Panc1 (cell line): ENCODE data around the gene IFNL3. TPM values are rescaled to one million over a fixed set of nuclear protein-coding genes. Genes with fewer than 3 reads are reported as not detected.
"Not testable (repeated sequence)": the region's sequence is repeated elsewhere in the genome, so short reads cannot be mapped to it uniquely, and the experiment has no call there.

ENCODE experiments used
- ATAC-seq: fragments of 200-7000 bp; cut with Tn5 transposase; 2 replicates; pipeline ENCODE4 v1.9.1; 2020; ENCODE audit warnings: mild to moderate bottlenecking, moderate library complexity
- Bru-seq: library from RNA; stranded (reverse); fragments of 400-500 nt; gene quantifications from one replicate; lab custom pipeline; 2021; lab: Mats Ljungman, UMichigan
- BruChase-seq, 2 experiments: library from RNA; stranded (reverse); fragments of 400-500 nt; gene quantifications; one replicate each; lab custom pipeline; 2021; lab: Mats Ljungman, UMichigan
- BruUV-seq: library from RNA; stranded (reverse); fragments of 400-500 nt; replicated peaks from 2 replicates; lab custom pipeline; 2021; lab: Mats Ljungman, UMichigan
- CTCF ChIA-PET: fragments of 300-600 bp; sonication (Branson Sonifier 250); formaldehyde crosslinking; loops from one replicate; lab custom pipeline; 2022; ENCODE audit warnings: antibody characterized with exemption; lab: Charles Lee
- POLR2A ChIA-PET: fragments of 300-600 bp; sonication (Branson Sonifier 250); formaldehyde crosslinking; loops from one replicate; lab custom pipeline; 2022; ENCODE audit warnings: antibody characterized with exemption; lab: Charles Lee
- DNase-seq: peaks from one replicate; pipeline ENCODE4 v3.0.0-alpha.2; 2010; ENCODE audit warnings: low read depth, low spot score
- H3K27ac ChIP-seq: 2 replicates; pipeline ENCODE4 v1.5.1; 2011; ENCODE audit warnings: mild to moderate bottlenecking, low read length, inconsistent platforms
- H3K27me3 ChIP-seq: fragments of 200-500 bp; sonication (Bioruptor generic); 2 replicates; pipeline ENCODE4 v1.6.0; 2014; ENCODE audit warnings: low read length, inconsistent platforms; ENCODE audit not compliant: control insufficient read depth, insufficient read depth
- H3K36me3 ChIP-seq: fragments of 200-500 bp; sonication (Bioruptor generic); 2 replicates; pipeline ENCODE4 v1.5.1; 2014; ENCODE audit warnings: inconsistent platforms, mild to moderate bottlenecking, low read length, moderate library complexity; ENCODE audit not compliant: control insufficient read depth, insufficient read depth
- H3K4me1 ChIP-seq: 2 replicates; pipeline ENCODE4 v1.5.1; 2011; ENCODE audit warnings: inconsistent platforms, mild to moderate bottlenecking, low read length, moderate library complexity; ENCODE audit not compliant: control insufficient read depth, insufficient read depth
- H3K4me3 ChIP-seq, 2 experiments: 2 replicates each; pipeline ENCODE4 v1.5.1; 2011 to 2012; ENCODE audit warnings: low read depth in 2 of 2, low read length in 2 of 2, mild to moderate bottlenecking in 2 of 2, inconsistent platforms in 1 of 2, moderate library complexity in 1 of 2
- H3K9me3 ChIP-seq: fragments of 200-500 bp; sonication (Bioruptor generic); 2 replicates; pipeline ENCODE4 v1.5.1; 2014; ENCODE audit warnings: low read depth, mild to moderate bottlenecking, inconsistent platforms, low read length, moderate library complexity; ENCODE audit not compliant: control insufficient read depth, insufficient read depth
- POLR2AphosphoS5 ChIP-seq: IDR thresholded peaks from 2 replicates; pipeline ENCODE4 v1.6.1; 2012; ENCODE audit warnings: mild to moderate bottlenecking, low read depth, low read length, moderate library complexity
- SIN3A ChIP-seq: IDR thresholded peaks from 2 replicates; pipeline ENCODE4 v1.6.1; 2012; ENCODE audit warnings: low read depth, mild to moderate bottlenecking, low read length, moderate library complexity, borderline replicate concordance; ENCODE audit not compliant: insufficient read depth
- TCF7L2 ChIP-seq: IDR thresholded peaks from 2 replicates; pipeline ENCODE4 v1.6.1; 2011; ENCODE audit warnings: mild to moderate bottlenecking, low read depth, low read length, inconsistent platforms
- in situ Hi-C: cut with HindIII; loops from 2 replicates; pipeline ENCODE4 v1.10.0; 2016; ENCODE audit warnings: low sequenced_read_pairs, low pct_unique_long_range_greater_than_20kb
- intact Hi-C: fragments of 100-400 bp; cut with micrococcal nuclease; formaldehyde crosslinking; loops from one replicate; pipeline ENCODE4 v1.10.0; 2022; ENCODE audit not compliant: unreplicated experiment
- long read RNA-seq: library from polyadenylated mRNA; unstranded; transcript quantifications from one replicate; pipeline ENCODE4 v2.0.0, GENCODE V29; 2021; ENCODE audit not compliant: unreplicated experiment
- polyA plus RNA-seq: library from polyadenylated mRNA; unstranded; fragments of >200 nt; gene quantifications from one replicate; pipeline ENCODE4 v1.2.1, GENCODE V29; 2012; ENCODE audit warnings: missing spikeins; ENCODE audit not compliant: insufficient read length
- total RNA-seq: library from RNA; stranded (reverse); gene quantifications from one replicate; pipeline ENCODE4 v1.2.1, GENCODE V29; 2021; ENCODE audit not compliant: unreplicated experiment
- TF ChIP-seq, protein P1 (sequence below): fragments of 450-650 bp; IDR thresholded peaks from 2 replicates; pipeline ENCODE4 v1.5.1; 2017; ENCODE audit warnings: mild to moderate bottlenecking
- TF ChIP-seq, protein P2 (sequence below), 2 experiments: IDR thresholded peaks; 2 replicates each; pipeline ENCODE4 v1.6.1; 2011 to 2012; ENCODE audit warnings: low read depth in 2 of 2, control low read depth in 1 of 2, low read length in 1 of 2, mild to moderate bottlenecking in 1 of 2, moderate library complexity in 1 of 2; ENCODE audit not compliant: insufficient read depth in 1 of 2

IFNL3 gene
- total RNA-seq (not detected), Bru-seq, nascent RNA (percentile 25 among the genes with signal in this experiment), BruChase-seq, experiment 1, labeled RNA remaining after a 2-hour chase (percentile 17 among the genes with signal in this experiment), BruChase-seq, experiment 2, labeled RNA remaining after a 6-hour chase (percentile 26 among the genes with signal in this experiment)
- polyA plus RNA-seq: not detected
- long read RNA-seq: 0 reads

DNA sequence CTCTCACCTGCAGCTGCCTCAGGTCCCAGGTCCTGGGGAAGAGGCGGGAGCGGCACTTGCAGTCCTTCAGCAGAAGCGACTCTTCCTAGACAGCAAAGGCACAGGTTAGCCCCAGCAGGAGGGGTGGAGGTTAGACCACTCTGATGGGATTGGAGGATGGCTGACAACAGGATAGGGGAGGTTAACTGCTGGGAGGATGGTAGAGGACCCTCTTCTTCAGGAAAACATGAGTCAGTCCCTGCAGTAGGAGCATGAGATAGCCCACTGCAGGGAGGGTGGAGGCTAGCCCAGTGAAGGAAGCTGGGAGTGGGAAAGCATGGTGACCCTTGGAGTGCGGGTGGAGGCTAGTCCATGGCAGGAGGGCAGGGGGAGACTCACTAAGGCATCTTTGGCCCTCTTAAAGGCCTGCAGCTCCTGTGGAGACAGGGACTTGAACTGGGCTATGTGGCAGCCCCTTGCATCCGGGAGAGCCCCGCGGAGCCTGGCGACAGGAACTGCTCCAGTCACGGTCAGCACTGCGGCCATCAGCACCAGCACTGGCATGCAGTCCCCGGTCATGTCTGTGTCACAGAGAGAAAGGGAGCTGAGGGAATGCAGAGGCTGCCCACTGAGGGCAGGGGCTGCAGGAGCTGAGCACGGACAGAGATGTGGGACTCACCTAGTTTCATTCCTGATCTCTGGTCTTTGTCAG is at the start of gene IFNL3:
IFNL3 (minus strand) TSS at position 597 of the 691 bp plus-strand sequence; CDS start at position 558, 39 bp downstream.
- DNase-seq, H3K9me3 ChIP-seq, H3K27ac ChIP-seq, H3K27me3 ChIP-seq, in situ Hi-C loops, H3K4me3 ChIP-seq, H3K4me1 ChIP-seq, intact Hi-C loops, POLR2A ChIA-PET, H3K36me3 ChIP-seq, BruUV-seq: not testable (repeated sequence)
- ATAC-seq: peak; percentile 32
- CTCF ChIA-PET: interaction anchor here (0.6 to 0.7 kb wide), 6 partner anchors 14 to 526 kb away, joined by 3 to 6 read pairs (median 4); no protein-coding TSS in a partner anchor

DNA sequence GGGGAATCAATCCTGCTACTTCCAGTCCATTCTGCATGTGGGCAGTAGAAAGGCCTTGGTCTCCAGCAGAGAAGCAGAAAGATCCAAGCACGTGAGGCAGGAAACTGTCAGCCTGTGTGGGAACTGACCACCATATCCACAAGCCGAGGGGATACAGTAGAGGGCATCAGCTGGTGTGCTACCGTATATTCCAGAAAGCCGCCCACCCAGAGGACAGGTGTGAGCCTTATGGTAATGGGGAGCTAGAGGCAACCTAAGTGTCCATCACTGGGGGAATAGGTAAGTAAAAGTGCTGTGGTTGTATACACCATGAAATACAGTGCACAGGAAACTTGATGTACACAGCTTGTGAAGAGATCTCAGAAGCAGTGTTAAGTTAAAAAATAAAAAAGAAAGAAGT is 48.6 kb upstream of the IFNL3 start:
- DNase-seq (no peak), ATAC-seq (peak; percentile 7)
- ChIA-PET CTCF (interaction anchor here (0.8 to 1.5 kb wide), 5 partner anchors 18 to 500 kb away, joined by 3 to 5 read pairs (median 4); partner anchors contain the start of gene SAMD4B), POLR2A (interaction anchor here (0.6 to 1.1 kb wide), 3 partner anchors 18 to 186 kb away, joined by 3 to 10 read pairs (median 3); no protein-coding TSS in a partner anchor)
- Histone ChIP-seq H3K4me1 (no peaks in the 10 kb centered on the region; the same call in 1 of the 2 replicates), H3K27ac (no peak overlapping the region), H3K9me3 (no peaks in the 10 kb centered on the region), H3K4me3 (no peak overlapping the region), H3K27me3 (peaks cover 33% of the 10 kb centered on the region), H3K36me3 (no peaks in the 10 kb centered on the region)
- in situ Hi-C loops: loop anchor here (10.0 kb wide), 1 partner anchor 51 kb away; the partner anchor contains the start of gene SAMD4B
- intact Hi-C loops: no loop called here
- BruUV-seq: no TSS peak
- TF ChIP-seq, protein P1, sequence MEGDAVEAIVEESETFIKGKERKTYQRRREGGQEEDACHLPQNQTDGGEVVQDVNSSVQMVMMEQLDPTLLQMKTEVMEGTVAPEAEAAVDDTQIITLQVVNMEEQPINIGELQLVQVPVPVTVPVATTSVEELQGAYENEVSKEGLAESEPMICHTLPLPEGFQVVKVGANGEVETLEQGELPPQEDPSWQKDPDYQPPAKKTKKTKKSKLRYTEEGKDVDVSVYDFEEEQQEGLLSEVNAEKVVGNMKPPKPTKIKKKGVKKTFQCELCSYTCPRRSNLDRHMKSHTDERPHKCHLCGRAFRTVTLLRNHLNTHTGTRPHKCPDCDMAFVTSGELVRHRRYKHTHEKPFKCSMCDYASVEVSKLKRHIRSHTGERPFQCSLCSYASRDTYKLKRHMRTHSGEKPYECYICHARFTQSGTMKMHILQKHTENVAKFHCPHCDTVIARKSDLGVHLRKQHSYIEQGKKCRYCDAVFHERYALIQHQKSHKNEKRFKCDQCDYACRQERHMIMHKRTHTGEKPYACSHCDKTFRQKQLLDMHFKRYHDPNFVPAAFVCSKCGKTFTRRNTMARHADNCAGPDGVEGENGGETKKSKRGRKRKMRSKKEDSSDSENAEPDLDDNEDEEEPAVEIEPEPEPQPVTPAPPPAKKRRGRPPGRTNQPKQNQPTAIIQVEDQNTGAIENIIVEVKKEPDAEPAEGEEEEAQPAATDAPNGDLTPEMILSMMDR: no peak
- TF ChIP-seq, protein P2, sequence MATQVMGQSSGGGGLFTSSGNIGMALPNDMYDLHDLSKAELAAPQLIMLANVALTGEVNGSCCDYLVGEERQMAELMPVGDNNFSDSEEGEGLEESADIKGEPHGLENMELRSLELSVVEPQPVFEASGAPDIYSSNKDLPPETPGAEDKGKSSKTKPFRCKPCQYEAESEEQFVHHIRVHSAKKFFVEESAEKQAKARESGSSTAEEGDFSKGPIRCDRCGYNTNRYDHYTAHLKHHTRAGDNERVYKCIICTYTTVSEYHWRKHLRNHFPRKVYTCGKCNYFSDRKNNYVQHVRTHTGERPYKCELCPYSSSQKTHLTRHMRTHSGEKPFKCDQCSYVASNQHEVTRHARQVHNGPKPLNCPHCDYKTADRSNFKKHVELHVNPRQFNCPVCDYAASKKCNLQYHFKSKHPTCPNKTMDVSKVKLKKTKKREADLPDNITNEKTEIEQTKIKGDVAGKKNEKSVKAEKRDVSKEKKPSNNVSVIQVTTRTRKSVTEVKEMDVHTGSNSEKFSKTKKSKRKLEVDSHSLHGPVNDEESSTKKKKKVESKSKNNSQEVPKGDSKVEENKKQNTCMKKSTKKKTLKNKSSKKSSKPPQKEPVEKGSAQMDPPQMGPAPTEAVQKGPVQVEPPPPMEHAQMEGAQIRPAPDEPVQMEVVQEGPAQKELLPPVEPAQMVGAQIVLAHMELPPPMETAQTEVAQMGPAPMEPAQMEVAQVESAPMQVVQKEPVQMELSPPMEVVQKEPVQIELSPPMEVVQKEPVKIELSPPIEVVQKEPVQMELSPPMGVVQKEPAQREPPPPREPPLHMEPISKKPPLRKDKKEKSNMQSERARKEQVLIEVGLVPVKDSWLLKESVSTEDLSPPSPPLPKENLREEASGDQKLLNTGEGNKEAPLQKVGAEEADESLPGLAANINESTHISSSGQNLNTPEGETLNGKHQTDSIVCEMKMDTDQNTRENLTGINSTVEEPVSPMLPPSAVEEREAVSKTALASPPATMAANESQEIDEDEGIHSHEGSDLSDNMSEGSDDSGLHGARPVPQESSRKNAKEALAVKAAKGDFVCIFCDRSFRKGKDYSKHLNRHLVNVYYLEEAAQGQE (IDR thresholded peaks at IDR 0.05; ENCODE audit: insufficient read depth in 1 of 2, low read depth in 2 of 2, low read length in 1 of 2): no peak
- no peak for TF ChIP-seq SIN3A
- no peak for TF ChIP-seq POLR2AphosphoS5
- TF ChIP-seq TCF7L2: no peak
